Caco-2 (cell line): ENCODE results near the gene DTWD2. TPM values are rescaled to one million over a fixed set of nuclear protein-coding genes. Genes with fewer than 3 reads are reported as not detected.

Experiments used
- Bru-seq: library from RNA; stranded (reverse); fragments of 400-500 nt; gene quantifications from one replicate; lab custom pipeline; 2021; lab: Mats Ljungman, UMichigan
- BruChase-seq, 2 experiments: library from RNA; stranded (reverse); fragments of 400-500 nt; gene quantifications; one replicate each; lab custom pipeline; 2021; lab: Mats Ljungman, UMichigan
- BruUV-seq: library from RNA; stranded (reverse); fragments of 400-500 nt; replicated peaks from 2 replicates; lab custom pipeline; 2021; lab: Mats Ljungman, UMichigan
- CTCF ChIA-PET: fragments of 300-600 bp; sonication (Branson Sonifier 250); formaldehyde crosslinking; loops from one replicate; lab custom pipeline; 2022; ENCODE audit warnings: antibody characterized with exemption; lab: Charles Lee
- POLR2A ChIA-PET: fragments of 300-600 bp; sonication (Branson Sonifier 250); formaldehyde crosslinking; loops from one replicate; lab custom pipeline; 2022; ENCODE audit warnings: antibody characterized with exemption; lab: Charles Lee
- DNase-seq, 2 experiments: peaks; one replicate each; pipeline versions ENCODE4 v3.0.0 to v3.0.0-alpha.2; 2020 to 2022
- H3K27me3 ChIP-seq: replicated peaks from 2 replicates; pipeline ENCODE4 v1.6.0; 2011; ENCODE audit warnings: low read length; ENCODE audit not compliant: control insufficient read depth, insufficient read depth
- H3K36me3 ChIP-seq: 2 replicates; pipeline ENCODE4 v1.5.1; 2011; ENCODE audit warnings: low read length; ENCODE audit not compliant: control insufficient read depth, insufficient read depth
- H3K4me1 ChIP-seq: fragments of 250-450 bp; sonication (Bioruptor Pico); 2 replicates; pipeline ENCODE4 v1.5.1; 2020; ENCODE audit warnings: mild to moderate bottlenecking
- H3K4me3 ChIP-seq: 2 replicates; pipeline ENCODE4 v1.5.1; 2011; ENCODE audit warnings: low read depth, mild to moderate bottlenecking, control low read depth, low read length
- H3K9me3 ChIP-seq: fragments of 250-450 bp; sonication (Bioruptor Pico); 2 replicates; pipeline ENCODE4 v1.5.1; 2020; ENCODE audit warnings: mild to moderate bottlenecking, moderate library complexity
- H3K27ac Mint-ChIP-seq: one replicate; pipeline ENCODE4 v1.8.0; 2022; ENCODE audit warnings: mixed read lengths; ENCODE audit not compliant: unreplicated experiment
- H3K27me3 Mint-ChIP-seq: one replicate; pipeline ENCODE4 v1.8.0; 2022; ENCODE audit warnings: mixed read lengths; ENCODE audit not compliant: insufficient read depth, unreplicated experiment
- H3K36me3 Mint-ChIP-seq: one replicate; pipeline ENCODE4 v1.8.0; 2022; ENCODE audit warnings: mild to moderate bottlenecking, mixed read lengths; ENCODE audit not compliant: insufficient read depth, unreplicated experiment
- H3K4me1 Mint-ChIP-seq: one replicate; pipeline ENCODE4 v1.8.0; 2022; ENCODE audit warnings: low read depth, mixed read lengths; ENCODE audit not compliant: unreplicated experiment
- H3K4me3 Mint-ChIP-seq: one replicate; pipeline ENCODE4 v1.8.0; 2022; ENCODE audit warnings: mild to moderate bottlenecking, moderate library complexity, mixed read lengths; ENCODE audit not compliant: unreplicated experiment
- H3K9me3 Mint-ChIP-seq: one replicate; pipeline ENCODE4 v1.8.0; 2022; ENCODE audit warnings: mixed read lengths; ENCODE audit not compliant: unreplicated experiment
- CTCF ChIP-seq, 2 experiments: fragments of 200-600 bp in 1 of 2; IDR thresholded peaks; 1 replicate in 1 of 2; 2 replicates in 1 of 2; pipeline versions ENCODE4 v1.5.1 to v1.8.0; 2011 to 2022; ENCODE audit warnings: antibody characterized with exemption in 1 of 2, control low read depth in 1 of 2, inconsistent platforms in 1 of 2, low read depth in 1 of 2, low read length in 1 of 2, mild to moderate bottlenecking in 1 of 2, moderate library complexity in 1 of 2; ENCODE audit not compliant: insufficient read depth in 1 of 2, severe bottlenecking in 1 of 2, unreplicated experiment in 1 of 2
- intact Hi-C: fragments of 100-400 bp; cut with micrococcal nuclease; formaldehyde crosslinking; loops from one replicate; pipeline ENCODE4 v1.10.0; 2022; ENCODE audit not compliant: unreplicated experiment
- long read RNA-seq: library from polyadenylated mRNA; stranded (forward); transcript quantifications from one replicate; pipeline ENCODE4 v2.0.0, GENCODE V29; 2022
- total RNA-seq: library from RNA; stranded (reverse); gene quantifications from 2 replicates; pipeline ENCODE4 v1.2.3, GENCODE V29; 2022

The DTWD2 gene
- total RNA-seq: 5.6 and 6.4 TPM in 2 replicates
- percentile 57 among the genes with signal in this experiment for Bru-seq, nascent RNA
- BruChase-seq, experiment 1, labeled RNA remaining after a 2-hour chase: percentile 55 among the genes with signal in this experiment
- BruChase-seq, experiment 2, labeled RNA remaining after a 6-hour chase: percentile 55 among the genes with signal in this experiment
- long read RNA-seq, partial matches to known transcripts: 1 of 5 reads
- long read RNA-seq, other reads (novel, unspliced or antisense): 2 of 5 reads

- H3K36me3 Mint-ChIP-seq: no peaks in the 10 kb centered on the region
- H3K27me3 Mint-ChIP-seq: no peaks in the 10 kb centered on the region
- Histone ChIP-seq H3K4me1 (peaks cover 24% of the 10 kb centered on the region), H3K4me3 (peak within 1 kb of the TSS; percentile 94), H3K9me3 (no peaks in the 10 kb centered on the region), H3K36me3 (no peaks in the 10 kb centered on the region), H3K27me3 (no peaks in the 10 kb centered on the region)
- H3K9me3 Mint-ChIP-seq: no peaks in the 10 kb centered on the region
- peak; percentile 95 to 98 for DNase-seq
- POLR2A ChIA-PET: interaction anchor here (0.6 to 3.0 kb wide), 2 partner anchors 83 to 136 kb away, joined by 6 to 14 read pairs; partner anchors contain the start of gene DMXL1
- BruUV-seq: no TSS peak
- H3K4me3 Mint-ChIP-seq: peak within 1 kb of the TSS; percentile 81
- CTCF ChIA-PET: interaction anchor here (0.5 to 3.0 kb wide), 10 partner anchors 12 to 430 kb away, joined by 3 to 15 read pairs (median 3); partner anchors contain the start of gene DMXL1
- intact Hi-C loops: loop anchor here (1.0 to 5.0 kb wide), 9 partner anchors 21 to 464 kb away; partner anchors contain the start of gene HSD17B4
- TF ChIP-seq CTCF (IDR thresholded peaks at IDR 0.05; ENCODE audit: insufficient read depth in 1 of 2, low read depth in 1 of 2, low read length in 1 of 2, severe bottlenecking in 1 of 2, unreplicated experiment in 1 of 2): peak; percentile 89 to 94
- peaks cover 17% of the 10 kb centered on the region for H3K4me1 Mint-ChIP-seq
- H3K27ac Mint-ChIP-seq: peak within 1 kb of the TSS; percentile 75
These were observed at the start of gene DTWD2 for GRCh38 chr5:118987988-118988865. TSS of gene DTWD2 (minus strand) at chr5:118988547. CDS start at chr5:118988511, 36 bp downstream.

- no peaks in the 10 kb centered on the region for H3K27me3 ChIP-seq
- H3K27ac Mint-ChIP-seq: no peak overlapping the region
- no peaks in the 10 kb centered on the region for H3K9me3 ChIP-seq
- intact Hi-C loops: no loop called here
- H3K36me3 ChIP-seq: no peaks in the 10 kb centered on the region
- ChIA-PET CTCF (no interaction called here), POLR2A (no interaction called here)
- no peak overlapping the region for H3K4me3 Mint-ChIP-seq
- TF ChIP-seq CTCF (IDR thresholded peaks at IDR 0.05; ENCODE audit: insufficient read depth in 1 of 2, low read depth in 1 of 2, low read length in 1 of 2, severe bottlenecking in 1 of 2, unreplicated experiment in 1 of 2): no peak
- no peaks in the 10 kb centered on the region for H3K4me1 Mint-ChIP-seq
- DNase-seq: no peak
- H3K4me3 ChIP-seq: no peak overlapping the region
- H3K4me1 ChIP-seq: no peaks in the 10 kb centered on the region
- H3K27me3 Mint-ChIP-seq: no peaks in the 10 kb centered on the region
- no peaks in the 10 kb centered on the region for H3K9me3 Mint-ChIP-seq
- no TSS peak for BruUV-seq
- no peaks in the 10 kb centered on the region for H3K36me3 Mint-ChIP-seq
These were observed 49.3 kb upstream of the DTWD2 start for GRCh38 chr5:119037496-119038215.
